HL-60 (cell line): ENCODE data around the gene HIPK2.

Experiments
- CTCF ChIP-seq: IDR thresholded peaks from one replicate; pipeline ENCODE4 v1.5.1; 2011; ENCODE audit warnings: low read length, control low read depth, inconsistent platforms; ENCODE audit not compliant: insufficient read depth
- GABPA ChIP-seq: IDR thresholded peaks from 2 replicates; pipeline ENCODE4 v1.6.1; 2012; ENCODE audit warnings: low read depth
- POLR2AphosphoS5 ChIP-seq: IDR thresholded peaks from 2 replicates; pipeline ENCODE4 v1.6.1; 2012; ENCODE audit warnings: low read depth
- REST ChIP-seq: IDR thresholded peaks from 2 replicates; pipeline ENCODE4 v1.6.1; 2012; ENCODE audit warnings: low read depth; ENCODE audit not compliant: insufficient replicate concordance

- TF ChIP-seq POLR2AphosphoS5 (no peak), CTCF (no peak), REST (no peak), GABPA (no peak)
Measured at GRCh38 chr7:139667377-139667776, 110.4 kb downstream of the HIPK2 start.
